ENCODE data around the gene COA6. TPM values are rescaled to one million over a fixed set of nuclear protein-coding genes. Genes with fewer than 3 reads are reported as not detected.

Gene COA6
- total RNA-seq, 4 donors from 2014 or later, result 11.7 to 48.7 (median 19.0) TPM

- TF ChIP-seq POLR2A (IDR thresholded peaks at IDR 0.05) (no peak), CTCF (IDR thresholded peaks at IDR 0.05) (no peak)
- H3K4me1 ChIP-seq, result no peaks in the 10 kb centered on the region
- DNase-seq, result no peak
These were observed 42.4 kb upstream of the COA6 start for GRCh38 chr1:234330843-234331215.

DNA sequence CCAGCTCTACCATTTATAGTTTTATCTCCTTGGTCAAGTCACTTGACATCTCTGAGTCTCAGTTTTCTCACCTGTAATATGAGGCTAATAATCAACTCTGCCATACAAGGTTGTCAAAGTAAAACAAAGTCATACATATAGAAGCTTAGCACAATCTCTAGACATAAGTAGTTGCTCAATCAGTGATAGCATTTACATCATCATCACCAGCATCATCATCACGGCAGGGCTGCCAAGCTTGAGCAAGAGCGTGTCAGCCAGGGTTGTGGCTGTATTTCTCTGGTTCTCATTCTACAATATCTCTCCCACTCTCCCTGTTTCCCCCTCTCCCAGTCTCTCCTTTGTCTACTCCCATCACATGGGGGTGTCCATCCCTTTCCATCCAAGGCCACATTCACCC lies 41.7 kb upstream of the COA6 start:
- H3K36me3 ChIP-seq, result no peaks in the 10 kb centered on the region
- H3K4me1 ChIP-seq, result no peaks in the 10 kb centered on the region
- DNase-seq, result no peak
- TF ChIP-seq POLR2A (IDR thresholded peaks at IDR 0.05), result no peak
- TF ChIP-seq CTCF (IDR thresholded peaks at IDR 0.05), result no peak
- H3K27ac ChIP-seq, result no peak overlapping the region
- no peak overlapping the region for H3K4me3 ChIP-seq
- H3K9me3 ChIP-seq, result peaks cover 0 to 4% (median 0%) of the 10 kb centered on the region in 4 donors
- H3K27me3 ChIP-seq, result no peaks in the 10 kb centered on the region

More at GRCh38 chr1:234330843-234331215, 42.4 kb upstream of the COA6 start:
- no peak overlapping the region for H3K4me3 ChIP-seq
- H3K27ac ChIP-seq, result no peak overlapping the region
- H3K9me3 ChIP-seq, result no peaks in the 10 kb centered on the region
- H3K27me3 ChIP-seq, result no peaks in the 10 kb centered on the region
- no peaks in the 10 kb centered on the region for H3K36me3 ChIP-seq

DNA sequence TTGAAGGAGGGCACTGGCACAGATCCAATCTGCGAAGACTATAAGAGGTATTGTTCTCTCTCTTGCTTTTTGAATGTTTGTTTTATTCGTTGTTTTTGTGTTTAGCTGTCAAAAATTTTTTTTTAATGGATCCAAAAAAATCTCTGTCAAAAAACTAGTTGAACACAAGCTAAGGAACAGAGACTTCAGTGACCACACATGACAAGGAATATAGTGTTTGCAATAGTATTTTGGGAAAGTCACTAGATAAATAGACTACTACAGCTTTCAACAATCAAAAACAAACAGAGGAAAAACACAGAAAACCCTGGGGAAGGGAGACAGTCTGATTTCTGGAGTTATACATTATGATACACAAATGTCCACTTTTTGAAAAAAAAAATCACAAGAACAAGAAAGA lies 36.9 kb upstream of the COA6 start:
- H3K9me3 ChIP-seq, result peaks cover 0 to 4% (median 0%) of the 10 kb centered on the region in 4 donors
- H3K27me3 ChIP-seq, result no peaks in the 10 kb centered on the region
- DNase-seq, result no peak
- no peaks in the 10 kb centered on the region for H3K36me3 ChIP-seq
- H3K4me3 ChIP-seq, result no peak overlapping the region
- no peak overlapping the region for H3K27ac ChIP-seq
- H3K4me1 ChIP-seq, result no peaks in the 10 kb centered on the region
- TF ChIP-seq CTCF (IDR thresholded peaks at IDR 0.05) (no peak), POLR2A (IDR thresholded peaks at IDR 0.05) (no peak)

- DNase-seq, result no peak
- no peak for TF ChIP-seq POLR2A (IDR thresholded peaks at IDR 0.05)
- no peak for TF ChIP-seq CTCF (IDR thresholded peaks at IDR 0.05)
- Histone ChIP-seq H3K9me3 (peaks cover 0 to 4% (median 0%) of the 10 kb centered on the region in 4 donors), H3K4me1 (no peaks in the 10 kb centered on the region), H3K27ac (no peak overlapping the region), H3K4me3 (no peak overlapping the region), H3K27me3 (no peaks in the 10 kb centered on the region), H3K36me3 (no peaks in the 10 kb centered on the region)
These were observed 36.0 kb upstream of the COA6 start for GRCh38 chr1:234337233-234337632.

- no peak for TF ChIP-seq CTCF (IDR thresholded peaks at IDR 0.05)
- TF ChIP-seq POLR2A (IDR thresholded peaks at IDR 0.05), result no peak
- H3K4me3 ChIP-seq, result no peak overlapping the region
- peaks cover 0 to 4% (median 0%) of the 10 kb centered on the region in 4 donors for H3K9me3 ChIP-seq
- no peaks in the 10 kb centered on the region for H3K27me3 ChIP-seq
- no peak for DNase-seq
- no peak overlapping the region for H3K27ac ChIP-seq
- H3K4me1 ChIP-seq, result no peaks in the 10 kb centered on the region
- H3K36me3 ChIP-seq, result no peaks in the 10 kb centered on the region
These were observed 32.7 kb upstream of the COA6 start for GRCh38 chr1:234340528-234340927.

- Histone ChIP-seq H3K9me3 (no peaks in the 10 kb centered on the region), H3K36me3 (no peaks in the 10 kb centered on the region), H3K4me1 (no peaks in the 10 kb centered on the region), H3K27ac (no peak overlapping the region), H3K4me3 (no peak overlapping the region), H3K27me3 (no peaks in the 10 kb centered on the region)
- TF ChIP-seq CTCF (IDR thresholded peaks at IDR 0.05), result no peak
- no peak for TF ChIP-seq POLR2A (IDR thresholded peaks at IDR 0.05)
- no peak for DNase-seq
These were observed 30.5 kb upstream of the COA6 start for GRCh38 chr1:234342774-234343173.

Measured in Peyer's patch (tissue), 4 donors.